Measurements from ENCODE around the gene MTTP. TPM values are rescaled to one million over a fixed set of nuclear protein-coding genes. Genes with fewer than 3 reads are reported as not detected.

Gene MTTP
- polyA plus RNA-seq, 1 donor (not counting 4 experiments of a cell fraction or from before 2014, with no cell fraction given), result 0.05 TPM

- no peaks in the 10 kb centered on the region for H3K4me1 ChIP-seq (ENCODE audit: control insufficient read depth, extremely low read depth, insufficient read depth, low read length)
- H3K9me3 ChIP-seq (ENCODE audit: control insufficient read depth, low read depth, low read length), result no peaks in the 10 kb centered on the region
- H4K20me1 ChIP-seq (ENCODE audit: control insufficient read depth, extremely low read depth, insufficient read depth, low read length), result no peaks in the 10 kb centered on the region
- H3K4me3 ChIP-seq (ENCODE audit: control insufficient read depth in 2 of 3, extremely low read depth in 1 of 3, insufficient read depth in 2 of 3, low read depth in 1 of 3, low read length in 3 of 3), result no peak overlapping the region
- H3K9me1 ChIP-seq (ENCODE audit: control insufficient read depth, extremely low read depth, insufficient read depth, low read length), result no peaks in the 10 kb centered on the region
- dilution Hi-C loops (cut with MboI; ENCODE audit: extremely low pct_ligation_motif_present, low sequenced_read_pairs), result no loop called here
- no peak for TF ChIP-seq EZH2 (IDR thresholded peaks at IDR 0.05; ENCODE audit: low read length)
- no peak for TF ChIP-seq CTCF (optimal IDR thresholded peaks at IDR 0.05 in 1 of 3, IDR thresholded peaks at IDR 0.05 in 1 of 3, conservative IDR thresholded peaks at IDR 0.05 in 1 of 3; ENCODE audit: extremely low read depth in 1 of 3, insufficient read depth in 2 of 3, low read length in 3 of 3)
- no peaks in the 10 kb centered on the region for H3K79me2 ChIP-seq (ENCODE audit: control insufficient read depth, insufficient read depth, low read length)
- DNase-seq (ENCODE audit: low read depth, low spot score) (no peak), FAIRE-seq (no peak)
- no peak overlapping the region for H2AFZ ChIP-seq (ENCODE audit: control insufficient read depth, low read length)
- peaks cover 21% of the 10 kb centered on the region for H3K27me3 ChIP-seq (ENCODE audit: control insufficient read depth, extremely low read depth, insufficient read depth, low read length)
- no peak overlapping the region for H3K9ac ChIP-seq (ENCODE audit: control insufficient read depth, extremely low read depth, insufficient read depth, low read length)
- H3K27ac ChIP-seq (ENCODE audit: control insufficient read depth, insufficient read depth, low read length), result no peak overlapping the region
- no peaks in the 10 kb centered on the region for H3K36me3 ChIP-seq (ENCODE audit: control insufficient read depth in 2 of 2, extremely low read depth in 1 of 2, insufficient read depth in 2 of 2, low read length in 2 of 2)
- H3K4me2 ChIP-seq (ENCODE audit: control insufficient read depth, extremely low read depth, insufficient read depth, low read depth, low read length), result no peak overlapping the region
Observed at GRCh38 chr4:99648321-99648720, 73.7 kb downstream of the MTTP start.

- Histone ChIP-seq H3K4me3 (ENCODE audit: control insufficient read depth in 2 of 3, extremely low read depth in 1 of 3, insufficient read depth in 2 of 3, low read depth in 1 of 3, low read length in 3 of 3) (no peak overlapping the region), H2AFZ (ENCODE audit: control insufficient read depth, low read length) (no peak overlapping the region), H3K9me1 (ENCODE audit: control insufficient read depth, extremely low read depth, insufficient read depth, low read length) (no peaks in the 10 kb centered on the region), H3K9me3 (ENCODE audit: control insufficient read depth, low read depth, low read length) (no peaks in the 10 kb centered on the region), H3K9ac (ENCODE audit: control insufficient read depth, extremely low read depth, insufficient read depth, low read length) (no peak overlapping the region), H3K27me3 (ENCODE audit: control insufficient read depth, extremely low read depth, insufficient read depth, low read length) (peaks cover 28% of the 10 kb centered on the region), H3K79me2 (ENCODE audit: control insufficient read depth, insufficient read depth, low read length) (no peaks in the 10 kb centered on the region), H3K4me2 (ENCODE audit: control insufficient read depth, extremely low read depth, insufficient read depth, low read depth, low read length) (no peak overlapping the region), H3K36me3 (ENCODE audit: control insufficient read depth in 2 of 2, extremely low read depth in 1 of 2, insufficient read depth in 2 of 2, low read length in 2 of 2) (no peaks in the 10 kb centered on the region), H3K4me1 (ENCODE audit: control insufficient read depth, extremely low read depth, insufficient read depth, low read length) (no peaks in the 10 kb centered on the region), H3K27ac (ENCODE audit: control insufficient read depth, insufficient read depth, low read length) (no peak overlapping the region), H4K20me1 (ENCODE audit: control insufficient read depth, extremely low read depth, insufficient read depth, low read length) (no peaks in the 10 kb centered on the region)
- DNase-seq (ENCODE audit: low read depth, low spot score) (no peak), FAIRE-seq (no peak)
- dilution Hi-C loops (cut with MboI; ENCODE audit: extremely low pct_ligation_motif_present, low sequenced_read_pairs), result no loop called here
- no peak for TF ChIP-seq CTCF (optimal IDR thresholded peaks at IDR 0.05 in 1 of 3, IDR thresholded peaks at IDR 0.05 in 1 of 3, conservative IDR thresholded peaks at IDR 0.05 in 1 of 3; ENCODE audit: extremely low read depth in 1 of 3, insufficient read depth in 2 of 3, low read length in 3 of 3)
- TF ChIP-seq EZH2 (IDR thresholded peaks at IDR 0.05; ENCODE audit: low read length), result no peak
Observed at GRCh38 chr4:99649208-99649607, 74.6 kb downstream of the MTTP start.

Data from keratinocyte (primary cell).